OCI-LY1 (cell line): Measurements from ENCODE around the gene SAFB.

Experiments used
- CTCF ChIP-seq: fragments of 200-600 bp; sonication (generic), shearing (Covaris generic); IDR thresholded peaks from 2 replicates; pipeline ENCODE4 v1.5.1; 2017; ENCODE audit warnings: mild to moderate bottlenecking, antibody characterized with exemption, low read length, moderate library complexity, mixed read lengths
- EZH2 ChIP-seq: fragments of 200-600 bp; sonication (generic), shearing (Covaris generic); IDR thresholded peaks from 2 replicates; pipeline ENCODE4 v1.8.0; 2017; ENCODE audit warnings: borderline replicate concordance, mixed run types, mild to moderate bottlenecking, antibody characterized with exemption, low read length, moderate library complexity, mixed read lengths

- TF ChIP-seq CTCF (no peak), EZH2 (no peak)
These were observed 81.2 kb downstream of the SAFB start for GRCh38 chr19:5703819-5704818.
